HepG2 (cell line): ENCODE results near the gene PCARE. TPM values are rescaled to one million over a fixed set of nuclear protein-coding genes. Genes with fewer than 3 reads are reported as not detected.

ENCODE experiments used
- FOSL2 ChIP-seq: sonication (generic); formaldehyde crosslinking; IDR thresholded peaks from 2 replicates; pipeline ENCODE4 v1.4.0; 2020; ENCODE audit warnings: missing genetic modification reagents
- GATAD2A ChIP-seq: IDR thresholded peaks from 2 replicates; pipeline ENCODE4 v1.6.1; 2016
- KDM5B ChIP-seq: sonication (generic); formaldehyde crosslinking; IDR thresholded peaks from 2 replicates; pipeline ENCODE4 v1.4.0; 2020; ENCODE audit warnings: missing genetic modification reagents, mild to moderate bottlenecking, borderline replicate concordance
- SRSF4 ChIP-seq: fragments of 200-400 bp; formaldehyde crosslinking; IDR thresholded peaks from one replicate; pipeline ENCODE4 v1.6.1; 2018; ENCODE audit warnings: mild to moderate bottlenecking, low read depth, low read length, moderate library complexity; ENCODE audit not compliant: poor library complexity, severe bottlenecking
- STAT6 ChIP-seq: sonication (generic); formaldehyde crosslinking; IDR thresholded peaks from 2 replicates; pipeline ENCODE4 v1.4.0; 2020; ENCODE audit warnings: missing genetic modification reagents, mild to moderate bottlenecking, borderline replicate concordance
- ZBTB40 ChIP-seq, 2 experiments: fragments of 450-650 bp in 1 of 2; sonication (generic) in 1 of 2; formaldehyde crosslinking in 1 of 2; IDR thresholded peaks; 2 replicates each; pipeline versions ENCODE4 v1.6.1 to v1.8.0; 2016 to 2022; ENCODE audit warnings: antibody characterized with exemption in 1 of 2, mild to moderate bottlenecking in 1 of 2, missing genetic modification reagents in 1 of 2
- ZFP41 ChIP-seq: sonication (generic); formaldehyde crosslinking; IDR thresholded peaks from 2 replicates; pipeline ENCODE4 v1.4.0; 2020; ENCODE audit warnings: mild to moderate bottlenecking, missing genetic modification reagents, borderline replicate concordance
- ZNF737 ChIP-seq: sonication (generic); formaldehyde crosslinking; IDR thresholded peaks from 2 replicates; pipeline ENCODE4 v1.5.0; 2020; ENCODE audit warnings: missing genetic modification reagents, mild to moderate bottlenecking, borderline replicate concordance
- ZNF781 ChIP-seq: sonication (generic); formaldehyde crosslinking; IDR thresholded peaks from 2 replicates; pipeline ENCODE4 v1.5.1; 2020; ENCODE audit warnings: borderline replicate concordance, mild to moderate bottlenecking, missing genetic modification reagents; ENCODE audit errors: not compliant biosample characterization
- ZNF816 ChIP-seq: sonication (generic); formaldehyde crosslinking; IDR thresholded peaks from 2 replicates; pipeline ENCODE4 v1.8.0; 2022; ENCODE audit warnings: missing genetic modification reagents, mild to moderate bottlenecking, borderline replicate concordance
- polyA plus RNA-seq, 8 experiments: library from polyadenylated mRNA; depleted of rRNA in 3 of 8; stranded (reverse) in 7 of 8; unstranded in 1 of 8; fragments of >200 nt; fragmentation: Illumina TruSeq in 4 of 8; extraction: Trizol in 4 of 8; gene quantifications; 2 replicates each; pipeline versions ENCODE4 v1.2.1 to v1.2.3, GENCODE V29; 2011 to 2016; ENCODE audit warnings: low read depth in 4 of 8, missing spikeins in 1 of 8, mixed read lengths in 1 of 8; ENCODE audit not compliant: insufficient read depth in 1 of 8
- total RNA-seq, 5 experiments: library from RNA; depleted of rRNA; stranded (reverse); fragments of >200 nt; fragmentation: Illumina TruSeq; extraction: Trizol; gene quantifications; 2 replicates each; pipeline ENCODE4 v1.2.3, GENCODE V29; 2016; ENCODE audit warnings: low read depth in 1 of 5
- TF ChIP-seq, protein P1 (sequence below): sonication (generic); formaldehyde crosslinking; IDR thresholded peaks from 2 replicates; pipeline ENCODE4 v1.4.0; 2020; ENCODE audit warnings: missing genetic modification reagents, borderline replicate concordance

Gene PCARE
- total and polyA plus RNA-seq, 2 of the 13 experiments (the other 11 are each of a cell fraction or from before 2014, with no cell fraction given): not detected

DNA sequence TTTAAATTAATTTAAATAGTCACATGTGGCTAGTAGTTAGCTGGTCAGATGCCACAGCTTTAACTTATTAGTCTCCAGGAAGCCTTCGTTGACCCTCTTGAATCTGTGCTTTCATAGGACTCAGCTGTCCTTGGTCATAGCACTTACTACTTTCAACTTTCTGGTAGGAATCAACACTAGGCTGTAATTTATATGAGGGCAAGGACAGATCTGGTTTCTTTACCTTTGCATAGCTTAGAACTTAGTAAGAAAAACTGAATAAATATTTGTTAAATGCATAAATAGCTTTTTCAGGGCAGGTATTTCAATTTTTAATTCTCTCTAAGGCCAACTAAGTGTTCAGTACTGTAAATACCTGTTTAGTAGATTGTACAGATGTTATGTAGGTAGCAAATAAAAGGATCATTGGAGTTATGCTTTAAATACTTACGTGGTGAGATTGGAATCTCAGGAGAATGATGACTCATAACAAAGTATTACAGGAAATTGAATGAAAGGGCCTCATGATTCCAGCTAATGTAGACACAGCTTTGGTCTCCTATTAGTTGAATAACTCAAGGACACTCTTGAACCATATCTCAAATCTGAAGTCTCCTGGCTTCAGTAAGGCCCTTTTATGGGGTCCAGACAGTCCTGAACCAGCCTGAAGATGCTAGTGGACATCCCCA is 43.4 kb upstream of the PCARE start (continued):
- no peak for TF ChIP-seq ZNF816 (CRISPR knock-in tag)
- no peak for TF ChIP-seq ZBTB40 (IDR thresholded peaks at IDR 0.05)
- TF ChIP-seq ZBTB40 (CRISPR knock-in tag; IDR thresholded peaks at IDR 0.05): no peak
- no peak for TF ChIP-seq ZFP41
- TF ChIP-seq KDM5B (CRISPR knock-in tag): no peak
- TF ChIP-seq, protein P1, sequence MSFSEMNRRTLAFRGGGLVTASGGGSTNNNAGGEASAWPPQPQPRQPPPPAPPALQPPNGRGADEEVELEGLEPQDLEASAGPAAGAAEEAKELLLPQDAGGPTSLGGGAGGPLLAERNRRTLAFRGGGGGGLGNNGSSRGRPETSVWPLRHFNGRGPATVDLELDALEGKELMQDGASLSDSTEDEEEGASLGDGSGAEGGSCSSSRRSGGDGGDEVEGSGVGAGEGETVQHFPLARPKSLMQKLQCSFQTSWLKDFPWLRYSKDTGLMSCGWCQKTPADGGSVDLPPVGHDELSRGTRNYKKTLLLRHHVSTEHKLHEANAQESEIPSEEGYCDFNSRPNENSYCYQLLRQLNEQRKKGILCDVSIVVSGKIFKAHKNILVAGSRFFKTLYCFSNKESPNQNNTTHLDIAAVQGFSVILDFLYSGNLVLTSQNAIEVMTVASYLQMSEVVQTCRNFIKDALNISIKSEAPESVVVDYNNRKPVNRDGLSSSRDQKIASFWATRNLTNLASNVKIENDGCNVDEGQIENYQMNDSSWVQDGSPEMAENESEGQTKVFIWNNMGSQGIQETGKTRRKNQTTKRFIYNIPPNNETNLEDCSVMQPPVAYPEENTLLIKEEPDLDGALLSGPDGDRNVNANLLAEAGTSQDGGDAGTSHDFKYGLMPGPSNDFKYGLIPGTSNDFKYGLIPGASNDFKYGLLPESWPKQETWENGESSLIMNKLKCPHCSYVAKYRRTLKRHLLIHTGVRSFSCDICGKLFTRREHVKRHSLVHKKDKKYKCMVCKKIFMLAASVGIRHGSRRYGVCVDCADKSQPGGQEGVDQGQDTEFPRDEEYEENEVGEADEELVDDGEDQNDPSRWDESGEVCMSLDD (CRISPR knock-in tag): no peak
- peak; percentile 54 for TF ChIP-seq FOSL2 (CRISPR knock-in tag)
- TF ChIP-seq SRSF4: no peak
- TF ChIP-seq GATAD2A (CRISPR knock-in tag): 0 out of 2 replicates have a peak, but pooled peaks have one; percentile 13
- no peak for TF ChIP-seq ZNF781 (CRISPR knock-in tag)
- no peak for TF ChIP-seq ZNF737 (CRISPR knock-in tag)
- no peak for TF ChIP-seq STAT6 (CRISPR knock-in tag)
